Activated CD8-positive, alpha-beta memory T cell treated with anti-CD3 and anti-CD28 coated beads, Interleukin-2, amount 50 U/mL, for 1 hour (primary cell): ENCODE measurements around the gene HERPUD2.
"Not testable (repeated sequence)": the region's sequence is repeated elsewhere in the genome, so short reads cannot be mapped to it uniquely, and the experiment has no call there.

Experiments
- DNase-seq: peaks from one replicate; pipeline ENCODE4 v3.0.0-alpha.2; 2020; ENCODE audit errors: extremely low read depth

Gene HERPUD2

DNA sequence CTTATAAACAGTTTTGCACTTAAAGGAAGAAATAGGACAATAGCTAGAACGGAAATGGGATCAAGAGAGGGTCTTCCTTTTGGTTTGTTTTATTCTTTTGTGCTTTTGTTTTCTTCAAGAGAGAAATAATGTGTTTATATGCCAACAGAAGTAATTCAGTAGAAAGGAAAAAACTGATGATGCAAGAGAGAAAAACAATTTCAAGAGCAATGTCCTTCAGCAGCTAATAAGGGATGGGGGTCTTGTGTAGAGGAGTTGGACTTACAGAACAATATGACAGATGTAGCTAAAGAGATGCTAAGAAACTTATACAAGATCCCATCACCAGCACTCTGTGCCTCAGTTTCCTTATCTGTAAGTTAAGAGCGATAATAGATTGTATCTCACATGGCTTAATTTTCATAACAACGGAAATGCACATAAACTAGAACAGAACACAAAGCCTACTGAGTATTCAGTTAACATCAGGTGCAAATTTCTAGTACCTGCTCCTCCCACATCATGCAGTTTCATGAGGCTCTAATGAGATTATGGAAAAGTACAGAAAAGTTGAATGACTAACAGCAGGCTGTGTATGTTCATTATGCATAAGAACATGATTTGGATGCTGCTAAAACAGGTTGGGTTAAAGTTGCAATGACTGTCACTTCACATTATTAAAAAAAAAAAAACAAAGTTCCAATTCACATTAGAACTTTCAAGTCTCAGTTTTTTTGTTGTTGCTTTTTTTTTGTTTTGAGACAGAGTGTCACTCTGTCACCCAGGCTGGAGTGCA lies 17.2 kb downstream of the HERPUD2 start:
- no peak for DNase-seq

DNA sequence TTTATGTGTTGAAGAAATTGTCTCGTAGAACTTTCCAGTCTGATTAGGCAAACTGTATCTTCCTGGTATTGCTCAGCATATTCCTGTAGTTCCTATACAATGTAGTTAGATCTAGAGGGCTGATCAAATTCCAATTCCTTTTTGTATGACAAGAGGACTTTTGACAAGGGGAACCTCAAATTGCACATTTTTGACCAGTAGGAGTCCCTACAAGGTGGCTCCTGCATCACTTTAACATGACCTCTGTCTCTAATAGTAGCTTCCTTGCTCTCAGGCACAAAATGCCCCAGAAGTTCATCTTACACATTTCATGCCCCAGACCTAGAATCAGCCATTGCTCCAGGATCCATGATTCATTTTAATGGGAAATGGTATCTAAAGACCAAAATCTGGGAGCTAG lies 18.7 kb downstream of the HERPUD2 start:
- no peak for DNase-seq

DNA sequence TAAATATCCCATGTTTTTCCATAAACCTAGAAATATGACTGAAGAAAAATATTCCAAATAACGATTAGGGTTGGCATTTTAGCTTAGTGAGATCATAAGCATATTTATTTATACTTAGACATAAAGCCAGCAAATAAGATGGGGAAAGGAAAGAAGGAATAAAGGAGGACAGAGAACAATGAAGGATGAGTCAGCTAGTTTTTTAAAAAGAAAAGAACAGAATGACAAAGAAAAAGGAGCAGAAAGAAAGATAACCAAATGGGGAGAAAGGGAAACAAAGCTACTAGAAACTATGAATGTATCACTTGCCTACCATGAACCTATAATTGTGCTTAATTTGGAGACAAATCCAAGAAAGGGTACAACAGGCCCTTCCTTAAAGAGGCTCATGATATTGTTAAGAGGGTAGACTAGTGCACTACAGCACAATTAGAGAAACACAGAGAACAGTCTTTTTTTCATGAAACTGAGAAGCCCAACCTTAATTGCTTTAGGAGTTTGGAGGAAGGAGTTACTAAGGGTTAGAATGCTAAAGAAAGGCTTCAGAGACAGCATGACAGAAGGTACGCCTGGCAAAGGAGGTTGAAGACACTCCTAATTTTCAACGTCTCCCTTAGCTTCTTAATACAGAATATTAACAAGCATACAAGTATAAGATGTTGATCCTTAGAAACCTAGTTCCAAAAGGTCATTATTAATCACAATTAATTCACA lies 23.9 kb downstream of the HERPUD2 start:
- no peak for DNase-seq

DNA sequence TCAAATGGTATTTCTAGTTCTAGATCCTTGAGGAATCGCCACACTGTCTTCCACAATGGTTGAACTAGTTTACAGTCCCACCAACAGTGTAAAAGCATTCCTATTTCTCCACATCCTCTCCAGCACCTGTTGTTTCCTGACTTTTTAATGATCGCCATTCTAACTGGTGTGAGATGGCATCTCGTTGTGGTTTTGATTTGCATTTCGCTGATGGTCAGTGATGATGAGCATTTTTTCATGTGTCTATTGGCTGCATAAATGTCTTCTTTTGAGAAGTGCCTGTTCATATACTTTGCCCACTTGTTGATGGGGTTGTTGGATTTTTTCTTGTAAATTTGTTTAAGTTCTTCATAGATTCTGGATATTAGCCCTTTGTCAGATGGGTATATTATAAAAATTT lies 34.5 kb downstream of the HERPUD2 start:
- not testable (repeated sequence) for DNase-seq

- no peak for DNase-seq
Measured at GRCh38 chr7:35658606-35659201, 36.2 kb downstream of the HERPUD2 start.

DNA sequence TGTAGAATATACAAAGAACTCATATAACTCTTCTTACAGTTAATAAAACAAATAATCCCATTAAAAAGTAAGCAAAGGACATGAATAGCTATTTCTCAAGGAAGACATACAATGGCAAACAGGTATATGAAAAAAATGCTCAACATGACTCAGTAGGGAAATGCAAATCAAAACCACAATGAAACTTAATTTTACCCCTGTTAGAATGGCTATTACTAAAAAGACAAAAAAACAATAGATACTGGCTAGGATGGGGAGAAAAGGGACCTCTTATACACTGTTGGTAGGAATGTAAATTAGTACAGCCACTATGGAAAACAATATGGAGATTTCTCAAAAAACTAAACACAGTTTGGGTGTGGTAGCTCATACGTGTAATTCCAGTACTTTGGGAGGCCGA lies 37.8 kb downstream of the HERPUD2 start:
- no peak for DNase-seq

DNA sequence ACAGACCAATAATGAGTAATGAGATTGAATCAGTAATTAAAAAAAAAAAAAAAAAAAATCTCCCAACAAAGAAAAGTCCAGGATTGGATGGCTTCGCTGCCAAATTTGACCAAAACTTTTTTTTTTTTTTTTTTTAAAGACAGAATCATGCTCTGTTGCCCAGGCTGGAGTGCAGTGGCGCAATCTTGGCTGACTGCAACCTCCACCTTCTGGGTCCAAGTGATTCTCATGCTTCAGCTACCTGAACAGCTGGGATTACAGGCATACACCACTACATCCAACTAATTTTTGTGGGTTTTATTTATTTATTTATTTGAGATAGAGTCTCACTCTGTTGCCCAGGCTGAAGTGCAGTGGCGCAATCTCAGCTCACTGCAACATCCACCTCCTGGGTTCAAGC lies 40.4 kb downstream of the HERPUD2 start:
- not testable (repeated sequence) for DNase-seq

GRCh38 chr7:35652124-35652523 lies 42.8 kb downstream of the HERPUD2 start:
- no peak for DNase-seq

DNA sequence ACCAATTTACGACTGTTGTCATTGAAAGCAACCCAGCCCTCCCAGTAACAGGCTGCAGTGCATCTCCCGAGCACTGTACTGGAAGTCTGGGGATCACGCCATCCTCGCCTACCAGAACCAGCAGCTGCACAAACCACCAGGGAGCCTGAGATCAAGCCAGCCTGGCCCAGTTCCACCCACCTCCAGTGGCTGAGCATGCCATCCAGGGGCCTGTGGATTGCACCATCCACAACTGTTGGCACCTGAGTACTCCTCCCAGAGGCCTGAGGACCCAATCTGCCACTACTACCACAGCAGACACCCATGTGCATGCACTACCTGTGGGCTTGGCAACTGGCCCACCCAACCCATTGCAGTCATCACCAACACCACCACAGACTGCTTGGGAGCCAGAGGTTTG lies 44.2 kb downstream of the HERPUD2 start:
- no peak for DNase-seq

DNA sequence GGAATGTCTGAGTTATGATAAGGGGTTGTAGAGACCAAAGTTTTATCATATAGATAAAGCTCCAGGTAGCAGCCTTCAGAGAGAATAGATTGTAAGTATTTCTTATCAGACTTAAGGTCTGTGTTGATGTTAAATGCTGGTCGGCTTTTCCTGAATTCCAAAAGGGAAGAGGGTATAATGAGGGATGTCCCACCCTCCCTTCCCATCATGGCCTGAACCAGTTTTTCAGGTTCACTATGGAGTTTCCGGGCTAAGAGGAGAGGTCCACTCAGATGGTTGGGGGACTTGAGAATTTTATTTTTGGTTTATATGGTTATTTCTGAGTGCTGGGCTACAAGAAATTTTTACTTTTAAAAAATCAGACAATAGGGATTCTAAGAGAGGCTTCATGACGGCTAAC lies 45.2 kb downstream of the HERPUD2 start:
- DNase-seq, result no peak

DNA sequence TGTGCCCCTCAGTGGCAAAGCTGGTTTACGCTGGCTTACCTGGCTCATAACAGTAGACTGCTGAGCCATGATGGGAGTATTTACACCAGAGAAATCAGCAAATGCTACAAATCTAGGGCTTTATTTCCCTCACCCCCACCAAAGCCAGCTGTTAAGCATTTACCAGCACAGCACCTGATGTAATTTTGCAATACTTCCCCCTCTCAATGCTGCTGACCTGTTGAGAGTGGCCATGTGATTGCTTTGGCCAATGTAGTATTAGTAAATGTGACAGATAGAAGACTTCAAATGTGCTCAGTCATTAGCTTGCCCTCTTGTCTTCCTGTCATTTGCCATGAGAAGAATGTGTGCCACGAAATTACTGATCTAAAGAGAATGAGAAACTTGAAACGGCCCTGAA lies 46.6 kb downstream of the HERPUD2 start:
- DNase-seq, result no peak

- DNase-seq, result no peak
Measured at GRCh38 chr7:35647171-35647574, 47.8 kb downstream of the HERPUD2 start.

GRCh38 chr7:35646289-35647023 lies 48.5 kb downstream of the HERPUD2 start:
- DNase-seq, result no peak

DNA sequence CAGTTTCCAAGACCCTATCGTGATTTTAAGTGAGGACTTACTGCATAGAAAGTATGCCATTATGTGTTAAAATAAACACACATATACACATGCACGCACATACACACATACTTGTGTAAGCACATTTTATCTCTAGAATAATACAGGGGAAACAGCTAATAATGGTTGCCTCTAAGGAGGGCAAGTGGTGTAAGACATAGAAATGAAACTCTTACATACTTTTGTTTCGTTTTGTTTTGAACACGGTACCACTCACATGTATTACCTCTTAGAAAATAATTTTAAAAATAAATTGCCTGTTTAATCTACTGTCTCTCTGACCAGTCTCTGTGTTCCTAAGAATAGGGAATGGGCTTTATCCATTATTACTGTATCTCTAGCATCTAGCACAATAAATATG lies 49.2 kb downstream of the HERPUD2 start:
- DNase-seq, result no peak

GRCh38 chr7:35630024-35630972 lies 64.6 kb downstream of the HERPUD2 start:
- no peak for DNase-seq

DNA sequence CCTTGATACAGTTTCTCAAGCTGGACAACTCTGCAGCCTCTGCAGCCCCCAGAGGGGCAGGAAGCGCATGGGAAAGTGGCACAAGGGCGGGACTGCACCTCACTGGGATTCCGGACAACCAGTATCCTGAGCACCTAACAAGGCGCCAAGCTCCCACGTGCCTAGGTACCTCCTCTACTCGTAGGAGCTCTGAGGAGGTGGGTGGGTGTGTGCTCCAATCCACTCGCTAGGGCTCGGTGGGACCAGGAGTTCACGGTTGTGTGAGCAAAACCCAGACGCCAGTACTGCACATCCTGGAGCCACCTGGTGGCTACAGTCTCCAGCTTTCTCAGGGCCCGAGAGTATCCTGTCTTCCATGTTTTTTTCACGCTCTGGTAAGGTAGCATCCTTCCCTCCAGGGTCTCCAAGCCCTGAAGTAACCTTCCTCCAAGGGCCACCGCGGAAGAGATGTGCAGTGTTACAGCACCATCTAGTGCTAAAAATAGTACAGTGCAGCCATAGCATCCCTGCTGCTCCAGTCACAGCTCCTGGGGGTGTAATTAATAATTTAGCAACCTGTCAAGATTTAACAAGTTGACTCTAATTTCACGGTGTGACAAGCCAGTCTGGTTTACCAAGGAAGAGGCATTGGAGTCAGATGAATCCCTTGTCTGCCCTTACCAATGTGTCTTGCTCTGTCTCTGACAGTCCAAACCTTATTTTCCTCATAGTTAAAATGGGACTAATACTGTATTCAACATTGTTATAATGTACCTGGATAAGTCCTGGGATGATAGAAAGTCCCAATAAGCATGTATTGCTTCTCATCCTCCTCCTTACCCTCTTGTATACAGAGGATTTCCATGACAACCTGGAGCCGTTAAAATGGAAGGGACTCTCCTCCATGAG lies 70.4 kb downstream of the HERPUD2 start:
- DNase-seq, result no peak

DNA sequence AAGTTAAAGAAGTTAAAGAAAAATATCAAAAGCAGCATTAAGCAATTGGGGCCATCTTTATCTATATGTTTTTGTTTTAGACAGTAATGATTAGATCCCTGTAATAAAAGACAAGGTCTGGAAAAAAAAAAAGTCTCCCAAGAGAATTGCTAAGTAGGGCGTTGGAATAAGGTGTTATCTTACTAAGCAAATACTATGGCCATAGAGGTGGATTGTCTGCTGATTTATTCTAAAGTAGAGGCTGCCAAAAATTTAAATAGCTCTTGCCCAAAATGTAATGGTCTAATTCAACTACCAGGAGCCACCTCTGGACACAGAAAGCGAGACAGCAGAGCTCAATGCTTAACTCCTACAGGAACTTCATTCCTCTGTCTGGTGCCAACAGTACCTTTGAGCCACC lies 71.6 kb downstream of the HERPUD2 start:
- no peak for DNase-seq

DNA sequence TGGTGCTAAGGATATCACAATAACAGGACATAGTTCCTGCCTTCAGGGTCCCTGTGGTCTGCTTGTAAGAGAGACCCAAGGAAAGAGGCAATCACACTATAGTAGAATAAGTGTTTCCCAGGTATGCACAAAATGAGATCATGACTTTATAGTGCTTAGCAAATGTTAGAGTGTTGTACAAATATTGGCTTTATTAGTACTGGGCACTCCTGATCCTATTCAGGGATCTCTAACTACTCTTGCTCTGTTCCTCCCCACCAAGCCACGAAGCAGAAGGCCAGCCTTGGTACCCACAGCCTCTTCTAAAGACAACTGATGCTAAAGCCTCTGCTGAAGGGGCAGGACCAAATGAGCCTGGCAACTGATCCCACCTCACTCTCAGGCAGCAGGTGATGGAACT lies 75.1 kb downstream of the HERPUD2 start:
- DNase-seq, result no peak

DNA sequence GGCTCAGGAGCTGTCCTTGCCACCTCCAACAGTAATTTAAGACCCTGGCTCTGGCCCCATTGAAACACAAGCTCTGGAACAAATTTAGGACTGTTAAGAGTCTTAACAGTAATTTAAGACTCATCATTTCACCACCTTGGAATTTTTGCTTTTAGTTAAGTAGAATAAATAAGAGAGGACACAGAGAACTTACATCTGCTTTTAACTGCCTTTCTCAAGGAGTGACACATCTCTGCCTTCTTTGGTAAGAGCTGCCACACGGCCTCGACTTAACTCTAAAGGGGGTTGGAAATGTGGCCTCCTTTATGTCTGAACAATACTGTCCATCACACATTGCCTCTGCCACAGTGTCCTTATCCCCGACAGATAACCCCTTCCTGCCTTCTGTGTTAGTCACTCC lies 77.9 kb downstream of the HERPUD2 start:
- DNase-seq, result no peak

- no peak for DNase-seq
Measured at GRCh38 chr7:35613150-35613549, 81.8 kb downstream of the HERPUD2 start.
